Islet precursor cell (in vitro differentiated cells): Measurements from ENCODE around the gene PLXNC1.

Experiments
- DNase-seq: peaks from one replicate; pipeline ENCODE4 v3.0.0-alpha.2; 2018

Gene PLXNC1

GRCh38 chr12:94269316-94269999, 121.1 kb downstream of the PLXNC1 start:
- no peak for DNase-seq

GRCh38 chr12:94271351-94271750, 123.0 kb downstream of the PLXNC1 start:
- no peak for DNase-seq

GRCh38 chr12:94272280-94272679, 123.9 kb downstream of the PLXNC1 start:
- no peak for DNase-seq

GRCh38 chr12:94273272-94273671, 124.9 kb downstream of the PLXNC1 start:
- DNase-seq, result no peak

GRCh38 chr12:94276725-94277124, 128.3 kb downstream of the PLXNC1 start:
- peak; percentile 43 for DNase-seq

GRCh38 chr12:94277426-94278000, 129.1 kb downstream of the PLXNC1 start:
- peak; percentile 40 for DNase-seq

GRCh38 chr12:94280063-94280462, 131.7 kb downstream of the PLXNC1 start:
- DNase-seq, result no peak

GRCh38 chr12:94282675-94283074, 134.3 kb downstream of the PLXNC1 start:
- peak; percentile 49 for DNase-seq

GRCh38 chr12:94284046-94284445, 135.7 kb downstream of the PLXNC1 start:
- DNase-seq, result peak; percentile 51

- no peak for DNase-seq
Observed at GRCh38 chr12:94284859-94285258, 136.5 kb downstream of the PLXNC1 start.

- no peak for DNase-seq
Observed at GRCh38 chr12:94285943-94286582, 137.7 kb downstream of the PLXNC1 start.

GRCh38 chr12:94286583-94287244, 138.3 kb downstream of the PLXNC1 start:
- DNase-seq, result peak; percentile 63

GRCh38 chr12:94287245-94287628, 138.9 kb downstream of the PLXNC1 start:
- no peak for DNase-seq

GRCh38 chr12:94289461-94290312, 141.3 kb downstream of the PLXNC1 start:
- peak; percentile 59 for DNase-seq

- peak; percentile 77 for DNase-seq
Observed at GRCh38 chr12:94290353-94290752, 142.0 kb downstream of the PLXNC1 start.

- DNase-seq, result no peak
Observed at GRCh38 chr12:94297096-94297699, 148.8 kb downstream of the PLXNC1 start.

GRCh38 chr12:94297876-94298505, 149.6 kb downstream of the PLXNC1 start:
- no peak for DNase-seq

- peak; percentile 41 for DNase-seq
Observed at GRCh38 chr12:94299846-94300245, 151.5 kb downstream of the PLXNC1 start.

- DNase-seq, result peak; percentile 39
Observed at GRCh38 chr12:94304012-94304411, 155.6 kb downstream of the PLXNC1 start.

GRCh38 chr12:94304566-94305061, 156.2 kb downstream of the PLXNC1 start:
- DNase-seq, result peak; percentile 93

- DNase-seq, result no peak
Observed at GRCh38 chr12:94305130-94305957, 157.0 kb downstream of the PLXNC1 start.
